IPS-20b (cell line): ENCODE measurements around the gene NAA38.

Experiments used
- H3K27ac ChIP-seq: one replicate; pipeline ENCODE4 v1.5.1; 2013; ENCODE audit warnings: low read length
- H3K27me3 ChIP-seq: 2 replicates; pipeline ENCODE4 v1.6.1; 2013; ENCODE audit warnings: mild to moderate bottlenecking, low read length, inconsistent platforms; ENCODE audit not compliant: insufficient read depth
- H3K36me3 ChIP-seq: 2 replicates; pipeline ENCODE4 v1.6.1; 2013; ENCODE audit warnings: low read depth, mild to moderate bottlenecking, inconsistent platforms, low read length, moderate library complexity; ENCODE audit not compliant: insufficient read depth
- H3K4me1 ChIP-seq: 2 replicates; pipeline ENCODE4 v1.6.1; 2013; ENCODE audit warnings: mild to moderate bottlenecking, control low read depth, inconsistent platforms, low read length, moderate library complexity; ENCODE audit not compliant: insufficient read depth
- H3K4me3 ChIP-seq: 2 replicates; pipeline ENCODE4 v1.5.1; 2013; ENCODE audit warnings: mild to moderate bottlenecking, low read length, inconsistent platforms
- H3K9ac ChIP-seq: 2 replicates; pipeline ENCODE4 v1.6.1; 2013; ENCODE audit warnings: low read depth, mild to moderate bottlenecking, inconsistent platforms, low read length, moderate library complexity
- H3K9me3 ChIP-seq: 2 replicates; pipeline ENCODE4 v1.6.1; 2013; ENCODE audit warnings: mild to moderate bottlenecking, low read depth, low read length, inconsistent platforms; ENCODE audit not compliant: insufficient read depth

The NAA38 gene

GRCh38 chr17:7887482-7888183 is 30.3 kb upstream of the NAA38 start:
- Histone ChIP-seq H3K4me3 (peak overlapping the region; percentile 83), H3K27ac (no peak overlapping the region), H3K27me3 (peaks cover 20% of the 10 kb centered on the region; the same call in 1 of the 2 replicates), H3K4me1 (peaks cover 28% of the 10 kb centered on the region; the same call in 1 of the 2 replicates), H3K9me3 (no peaks in the 10 kb centered on the region), H3K36me3 (no peaks in the 10 kb centered on the region), H3K9ac (peak overlapping the region; percentile 74)

- Histone ChIP-seq H3K4me3 (peak overlapping the region; percentile 83), H3K9me3 (no peaks in the 10 kb centered on the region), H3K27me3 (peaks cover 20% of the 10 kb centered on the region; the same call in 1 of the 2 replicates), H3K36me3 (no peaks in the 10 kb centered on the region), H3K9ac (peak overlapping the region; percentile 10; the same call in 1 of the 2 replicates), H3K4me1 (peaks cover 28% of the 10 kb centered on the region; the same call in 1 of the 2 replicates), H3K27ac (no peak overlapping the region)
Measured at GRCh38 chr17:7887038-7887481, 29.7 kb upstream of the NAA38 start.

GRCh38 chr17:7886227-7887037 is 29.1 kb upstream of the NAA38 start:
- Histone ChIP-seq H3K27ac (no peak overlapping the region), H3K9me3 (no peaks in the 10 kb centered on the region), H3K27me3 (peaks cover 20% of the 10 kb centered on the region; the same call in 1 of the 2 replicates), H3K9ac (peak overlapping the region; percentile 10; the same call in 1 of the 2 replicates), H3K4me1 (peaks cover 28% of the 10 kb centered on the region; the same call in 1 of the 2 replicates), H3K36me3 (no peaks in the 10 kb centered on the region), H3K4me3 (peak overlapping the region; percentile 83)

- H3K4me3 ChIP-seq: peak overlapping the region; percentile 83
- peaks cover 28% of the 10 kb centered on the region; the same call in 1 of the 2 replicates for H3K4me1 ChIP-seq
- no peak overlapping the region for H3K27ac ChIP-seq
- H3K27me3 ChIP-seq: peaks cover 20% of the 10 kb centered on the region; the same call in 1 of the 2 replicates
- H3K36me3 ChIP-seq: peaks cover 6% of the 10 kb centered on the region
- H3K9ac ChIP-seq: peak overlapping the region; percentile 71; the same call in 1 of the 2 replicates
- no peaks in the 10 kb centered on the region for H3K9me3 ChIP-seq
Measured at GRCh38 chr17:7885367-7886226, 28.2 kb upstream of the NAA38 start.

GRCh38 chr17:7884581-7885366 is 27.4 kb upstream of the NAA38 start:
- H3K36me3 ChIP-seq: peaks cover 10% of the 10 kb centered on the region

GRCh38 chr17:7883781-7884386 is 26.5 kb upstream of the NAA38 start:
- Histone ChIP-seq H3K4me3 (peak overlapping the region; percentile 28; the same call in 1 of the 2 replicates), H3K27me3 (peaks cover 20% of the 10 kb centered on the region; the same call in 1 of the 2 replicates), H3K27ac (no peak overlapping the region), H3K9me3 (no peaks in the 10 kb centered on the region), H3K9ac (no peak overlapping the region), H3K36me3 (peaks cover 14% of the 10 kb centered on the region), H3K4me1 (peaks cover 22% of the 10 kb centered on the region; the same call in 1 of the 2 replicates)

More at GRCh38 chr17:7884581-7885366, 27.4 kb upstream of the NAA38 start:
- peaks cover 20% of the 10 kb centered on the region; the same call in 1 of the 2 replicates for H3K27me3 ChIP-seq
- no peak overlapping the region for H3K27ac ChIP-seq
- H3K4me3 ChIP-seq: peak overlapping the region; percentile 83; the same call in 1 of the 2 replicates
- peaks cover 28% of the 10 kb centered on the region; the same call in 1 of the 2 replicates for H3K4me1 ChIP-seq
- no peaks in the 10 kb centered on the region for H3K9me3 ChIP-seq
- no peak overlapping the region for H3K9ac ChIP-seq

- Histone ChIP-seq H3K36me3 (peaks cover 14% of the 10 kb centered on the region), H3K4me3 (no peak overlapping the region), H3K27me3 (peaks cover 20% of the 10 kb centered on the region; the same call in 1 of the 2 replicates), H3K4me1 (peaks cover 15% of the 10 kb centered on the region; the same call in 1 of the 2 replicates), H3K27ac (no peak overlapping the region), H3K9me3 (no peaks in the 10 kb centered on the region), H3K9ac (no peak overlapping the region)
Measured at GRCh38 chr17:7882629-7883028, 25.3 kb upstream of the NAA38 start.

GRCh38 chr17:7882068-7882467 is 24.7 kb upstream of the NAA38 start:
- Histone ChIP-seq H3K27me3 (peaks cover 17% of the 10 kb centered on the region; the same call in 1 of the 2 replicates), H3K4me3 (no peak overlapping the region), H3K9me3 (no peaks in the 10 kb centered on the region), H3K9ac (no peak overlapping the region), H3K4me1 (peaks cover 12% of the 10 kb centered on the region; the same call in 1 of the 2 replicates), H3K36me3 (peaks cover 14% of the 10 kb centered on the region), H3K27ac (no peak overlapping the region)

- Histone ChIP-seq H3K9ac (no peak overlapping the region), H3K36me3 (peaks cover 14% of the 10 kb centered on the region), H3K4me1 (peaks cover 7% of the 10 kb centered on the region; the same call in 1 of the 2 replicates), H3K27ac (no peak overlapping the region), H3K9me3 (no peaks in the 10 kb centered on the region), H3K4me3 (no peak overlapping the region), H3K27me3 (peaks cover 11% of the 10 kb centered on the region; the same call in 1 of the 2 replicates)
Measured at GRCh38 chr17:7881276-7882054, 24.1 kb upstream of the NAA38 start.
